Esophagus squamous epithelium (tissue), 4 donors: ENCODE measurements around the gene AK8.

ENCODE experiments used
- POLR2A ChIP-seq, 4 donors: fragments of 450-650 bp; IDR thresholded peaks; one replicate each; pipeline ENCODE4 v1.6.1; 2017; ENCODE audit warnings: antibody characterized with exemption in 4 of 4, mild to moderate bottlenecking in 4 of 4, moderate library complexity in 3 of 4
- TF ChIP-seq, protein P1 (sequence below), 6 experiments: fragments of 450-650 bp in 4 of 6; fragments of 200-600 bp in 2 of 6; sonication (generic) in 2 of 6; IDR thresholded peaks; one replicate each; pipeline ENCODE4 v1.5.1; 2016 to 2019; ENCODE audit warnings: antibody characterized with exemption in 6 of 6, mild to moderate bottlenecking in 4 of 6, moderate library complexity in 4 of 6

DNA sequence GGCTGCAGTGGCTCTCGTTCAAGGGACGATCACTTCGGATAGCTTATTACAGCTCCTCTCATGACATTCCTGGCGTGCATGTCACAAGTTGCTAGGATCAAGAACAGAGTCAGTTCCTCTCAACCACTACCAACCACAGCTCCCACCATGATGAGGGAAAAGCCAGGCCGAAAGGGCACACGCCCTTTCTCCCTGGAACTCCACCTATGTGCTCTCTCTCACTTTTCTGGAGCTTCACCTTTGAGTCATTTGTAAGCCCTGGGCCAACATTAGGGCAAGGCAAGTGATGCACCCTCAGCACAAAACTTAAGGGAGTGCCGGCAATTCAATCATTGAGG lies 2.2 kb upstream of the AK8 start:
- TF ChIP-seq, protein P1, sequence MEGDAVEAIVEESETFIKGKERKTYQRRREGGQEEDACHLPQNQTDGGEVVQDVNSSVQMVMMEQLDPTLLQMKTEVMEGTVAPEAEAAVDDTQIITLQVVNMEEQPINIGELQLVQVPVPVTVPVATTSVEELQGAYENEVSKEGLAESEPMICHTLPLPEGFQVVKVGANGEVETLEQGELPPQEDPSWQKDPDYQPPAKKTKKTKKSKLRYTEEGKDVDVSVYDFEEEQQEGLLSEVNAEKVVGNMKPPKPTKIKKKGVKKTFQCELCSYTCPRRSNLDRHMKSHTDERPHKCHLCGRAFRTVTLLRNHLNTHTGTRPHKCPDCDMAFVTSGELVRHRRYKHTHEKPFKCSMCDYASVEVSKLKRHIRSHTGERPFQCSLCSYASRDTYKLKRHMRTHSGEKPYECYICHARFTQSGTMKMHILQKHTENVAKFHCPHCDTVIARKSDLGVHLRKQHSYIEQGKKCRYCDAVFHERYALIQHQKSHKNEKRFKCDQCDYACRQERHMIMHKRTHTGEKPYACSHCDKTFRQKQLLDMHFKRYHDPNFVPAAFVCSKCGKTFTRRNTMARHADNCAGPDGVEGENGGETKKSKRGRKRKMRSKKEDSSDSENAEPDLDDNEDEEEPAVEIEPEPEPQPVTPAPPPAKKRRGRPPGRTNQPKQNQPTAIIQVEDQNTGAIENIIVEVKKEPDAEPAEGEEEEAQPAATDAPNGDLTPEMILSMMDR (IDR thresholded peaks at IDR 0.05): no peak
- no peak for TF ChIP-seq POLR2A (IDR thresholded peaks at IDR 0.05)
